Astrocyte of the cerebellum (primary cell): ENCODE data around the gene TBC1D23.
"Not testable (repeated sequence)": the region's sequence is repeated elsewhere in the genome, so short reads cannot be mapped to it uniquely, and the experiment has no call there.

Experiments
- DNase-seq: peaks from one replicate; pipeline ENCODE4 v3.0.0-alpha.2; 2011; ENCODE audit warnings: low read depth
- H3K4me3 ChIP-seq: 2 replicates; pipeline ENCODE4 v1.5.1; 2011; ENCODE audit warnings: mild to moderate bottlenecking, low read depth, low read length, moderate library complexity
- in situ Hi-C: cut with HindIII; loops from 2 replicates; pipeline ENCODE4 v1.10.0; 2017; ENCODE audit warnings: low sequenced_read_pairs
- TF ChIP-seq, protein P1 (sequence below): IDR thresholded peaks from 2 replicates; pipeline ENCODE4 v1.5.1; 2012; ENCODE audit warnings: low read length, low read depth, moderate library complexity, mild to moderate bottlenecking; ENCODE audit errors: missing control alignments

Gene TBC1D23

DNA sequence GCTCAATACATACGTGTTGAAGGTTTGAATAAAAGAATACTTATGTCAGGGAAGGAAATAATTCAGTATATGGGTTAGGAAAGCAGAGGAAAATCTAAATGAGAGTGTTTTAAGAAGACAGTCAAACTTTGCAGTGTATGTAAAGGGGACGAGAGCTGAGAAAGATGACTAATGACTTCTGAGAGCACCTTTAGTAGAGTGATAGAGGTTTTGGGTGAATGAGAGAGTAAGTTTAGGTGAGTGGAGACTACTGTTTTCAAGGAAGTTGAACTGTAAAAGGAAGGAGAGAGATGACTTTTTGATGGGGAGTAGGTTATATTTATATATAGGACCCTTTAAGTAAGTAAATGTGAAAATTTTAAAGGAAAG, 9.4 kb downstream of the TBC1D23 start:
- H3K4me3 ChIP-seq = no peak overlapping the region
- no peak for DNase-seq
- in situ Hi-C loops = no loop called here
- TF ChIP-seq, protein P1, sequence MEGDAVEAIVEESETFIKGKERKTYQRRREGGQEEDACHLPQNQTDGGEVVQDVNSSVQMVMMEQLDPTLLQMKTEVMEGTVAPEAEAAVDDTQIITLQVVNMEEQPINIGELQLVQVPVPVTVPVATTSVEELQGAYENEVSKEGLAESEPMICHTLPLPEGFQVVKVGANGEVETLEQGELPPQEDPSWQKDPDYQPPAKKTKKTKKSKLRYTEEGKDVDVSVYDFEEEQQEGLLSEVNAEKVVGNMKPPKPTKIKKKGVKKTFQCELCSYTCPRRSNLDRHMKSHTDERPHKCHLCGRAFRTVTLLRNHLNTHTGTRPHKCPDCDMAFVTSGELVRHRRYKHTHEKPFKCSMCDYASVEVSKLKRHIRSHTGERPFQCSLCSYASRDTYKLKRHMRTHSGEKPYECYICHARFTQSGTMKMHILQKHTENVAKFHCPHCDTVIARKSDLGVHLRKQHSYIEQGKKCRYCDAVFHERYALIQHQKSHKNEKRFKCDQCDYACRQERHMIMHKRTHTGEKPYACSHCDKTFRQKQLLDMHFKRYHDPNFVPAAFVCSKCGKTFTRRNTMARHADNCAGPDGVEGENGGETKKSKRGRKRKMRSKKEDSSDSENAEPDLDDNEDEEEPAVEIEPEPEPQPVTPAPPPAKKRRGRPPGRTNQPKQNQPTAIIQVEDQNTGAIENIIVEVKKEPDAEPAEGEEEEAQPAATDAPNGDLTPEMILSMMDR = no peak

DNA sequence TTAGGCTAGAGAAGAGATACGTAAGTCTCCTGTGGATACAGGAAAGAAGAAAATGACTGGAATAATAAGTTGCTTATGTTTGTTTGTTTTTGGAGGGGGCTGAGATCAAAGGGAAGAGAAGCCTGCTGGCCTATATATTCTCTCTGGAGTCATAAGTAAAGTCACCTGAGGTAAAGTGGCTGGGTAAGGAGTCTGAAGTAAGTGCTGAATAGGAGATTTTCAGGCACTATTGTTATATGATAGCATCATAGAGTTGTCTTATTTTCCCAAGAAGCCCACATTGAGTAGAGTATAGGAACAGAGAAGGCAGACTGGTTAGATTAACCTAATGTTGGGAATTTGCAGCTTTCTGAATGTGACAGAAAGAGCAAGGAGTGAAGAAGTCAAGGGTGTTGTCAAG, 10.7 kb downstream of the TBC1D23 start:
- H3K4me3 ChIP-seq = no peak overlapping the region
- in situ Hi-C loops = no loop called here
- no peak for DNase-seq
- TF ChIP-seq, protein P1 = no peak

DNA sequence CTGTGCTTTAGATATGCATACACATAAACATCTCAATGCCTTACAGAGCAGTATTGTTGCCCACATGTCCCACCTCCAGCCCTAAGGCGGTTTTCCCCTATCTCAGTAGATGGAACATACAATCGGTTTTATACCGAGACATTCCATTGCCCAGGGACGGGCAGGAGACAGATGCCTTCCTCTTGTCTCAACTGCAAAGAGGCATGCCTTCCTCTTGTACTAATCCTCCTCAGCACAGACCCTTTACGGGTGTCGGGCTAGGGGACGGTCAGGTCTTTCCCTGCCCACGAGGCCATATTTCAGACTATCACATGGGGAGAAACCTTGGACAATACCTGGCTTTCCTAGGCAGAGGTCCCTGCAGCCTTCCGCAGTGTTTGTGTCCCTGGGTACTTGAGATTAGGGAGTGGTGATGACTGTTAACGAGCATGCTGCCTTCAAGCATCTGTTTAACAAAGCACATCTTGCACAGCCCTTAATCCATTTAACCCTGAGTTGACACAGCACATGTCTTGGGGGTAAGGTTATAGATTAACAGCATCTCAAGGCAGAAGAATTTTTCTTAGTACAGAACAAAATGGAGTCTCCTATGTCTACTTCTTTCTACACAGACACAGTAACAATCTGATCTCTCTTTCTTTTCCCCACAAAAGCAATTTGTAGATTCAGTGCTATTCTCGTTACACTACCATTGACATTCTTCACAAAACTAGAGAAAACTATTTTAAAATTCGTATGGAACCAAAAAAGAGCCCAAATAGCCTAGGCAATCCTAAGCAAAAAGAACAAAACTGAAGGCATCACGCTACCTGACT, 12.2 kb downstream of the TBC1D23 start:
- DNase-seq, in situ Hi-C loops, H3K4me3 ChIP-seq: not testable (repeated sequence)

DNA sequence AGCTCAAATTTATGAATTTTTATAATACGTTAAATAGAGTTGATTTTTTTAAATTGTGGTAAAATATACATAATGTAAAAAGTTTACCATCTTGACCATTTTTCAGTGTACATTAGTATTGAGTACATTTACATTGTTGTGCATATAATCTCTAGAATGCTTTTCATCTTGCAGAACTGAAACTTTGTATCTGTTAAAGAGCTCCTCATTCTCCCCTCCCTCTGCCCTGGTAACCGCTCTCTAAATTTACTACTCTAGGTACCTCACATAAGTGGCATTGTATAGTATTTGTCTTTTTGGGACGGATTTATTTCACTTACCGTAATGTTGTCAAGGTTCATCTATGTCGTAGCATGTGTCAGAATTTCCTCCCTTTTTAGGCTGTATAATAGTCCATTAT, 13.6 kb downstream of the TBC1D23 start:
- TF ChIP-seq, protein P1 = no peak
- no peak for DNase-seq
- in situ Hi-C loops = no loop called here
- H3K4me3 ChIP-seq = no peak overlapping the region

DNA sequence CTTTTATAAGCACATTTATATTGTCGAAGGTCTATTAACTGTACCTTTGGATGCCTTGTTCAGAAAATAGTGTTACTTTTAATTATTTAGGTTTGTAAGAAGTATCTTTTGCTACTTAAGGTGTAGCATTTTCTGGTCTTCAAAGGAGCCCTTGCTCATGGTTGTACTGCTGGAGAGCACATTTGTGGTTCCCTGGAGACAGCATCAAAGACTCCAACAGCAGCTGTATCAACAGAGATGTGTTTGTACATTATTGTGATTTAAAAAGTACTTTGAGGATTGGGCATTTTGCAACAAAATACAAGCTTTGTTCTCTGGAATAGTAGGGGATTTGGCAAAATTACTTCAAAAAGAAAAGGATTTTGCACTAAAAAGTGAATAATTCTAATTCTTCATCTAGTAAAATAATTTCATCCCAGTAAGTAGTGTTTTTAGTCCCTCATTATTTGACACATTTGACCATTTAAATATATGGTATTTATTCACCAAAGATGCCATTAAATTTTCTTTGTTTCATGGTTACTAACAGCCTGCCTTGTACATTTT, 16.5 kb downstream of the TBC1D23 start:
- H3K4me3 ChIP-seq = no peak overlapping the region
- DNase-seq = no peak
- TF ChIP-seq, protein P1 = no peak
- in situ Hi-C loops = no loop called here

DNA sequence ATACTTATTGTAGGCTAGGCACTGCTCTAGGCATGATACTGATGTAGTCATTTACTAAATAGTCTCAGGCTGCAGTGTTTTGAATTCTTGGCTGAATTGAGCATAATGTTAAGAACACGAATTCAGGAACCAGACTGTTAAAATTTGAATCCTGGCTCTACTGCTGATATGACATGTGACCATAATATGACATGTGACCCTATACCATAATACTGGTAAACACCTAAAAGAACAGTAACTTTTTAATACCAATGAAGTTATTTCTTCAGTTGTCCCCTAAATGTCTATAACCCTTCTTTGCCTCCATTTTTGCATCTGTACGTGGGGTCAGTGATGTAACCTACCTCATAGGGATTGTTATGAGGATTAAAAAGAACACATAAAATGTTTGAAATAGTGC, 18.1 kb downstream of the TBC1D23 start:
- TF ChIP-seq, protein P1 = no peak
- in situ Hi-C loops = no loop called here
- no peak for DNase-seq

DNA sequence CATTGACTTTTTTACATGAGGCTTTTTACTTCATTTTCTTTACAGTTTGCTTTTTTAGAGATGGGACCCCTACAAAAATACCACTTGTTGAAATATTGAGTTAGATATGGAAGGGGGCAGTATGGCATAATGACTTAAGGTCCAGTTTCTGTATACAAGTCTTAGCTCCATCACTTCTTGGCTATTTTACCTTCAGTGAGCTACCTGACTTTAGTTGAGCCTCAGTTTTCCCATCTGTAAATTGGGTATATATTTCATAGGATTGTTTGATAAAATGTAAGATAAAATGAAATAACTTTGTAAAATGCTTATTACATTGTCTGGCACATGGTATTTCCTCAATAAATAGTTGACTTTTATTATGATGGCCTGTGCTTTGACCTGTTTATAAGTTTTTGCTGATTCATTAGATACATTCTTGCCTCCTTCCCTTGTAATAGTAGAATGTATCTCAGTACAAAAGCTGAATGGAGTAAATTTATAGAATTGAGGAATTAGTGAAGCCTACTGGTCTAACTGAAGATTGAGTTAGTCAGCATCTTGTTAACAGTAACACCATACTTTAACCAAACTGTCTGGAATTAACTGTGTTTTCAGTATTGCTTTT, 27.6 kb downstream of the TBC1D23 start:
- DNase-seq = no peak
- in situ Hi-C loops = no loop called here
- TF ChIP-seq, protein P1 = no peak
- H3K4me3 ChIP-seq = no peak overlapping the region

More for the DNA sequence above, 18.1 kb downstream of the TBC1D23 start:
- H3K4me3 ChIP-seq = no peak overlapping the region
